ENCODE data around the gene ZNF496. TPM values are rescaled to one million over a fixed set of nuclear protein-coding genes. Genes with fewer than 3 reads are reported as not detected.
"Not testable (repeated sequence)": the region's sequence is repeated elsewhere in the genome, so short reads cannot be mapped to it uniquely, and the experiment has no call there.

The ZNF496 gene
- total RNA-seq, 2 donors from 2014 or later, result 11.4 to 14.1 TPM

- DNase-seq (no peak), ATAC-seq (peak; percentile 57)
- intact Hi-C loops (cut with DNase I, micrococcal nuclease), result no loop called here
These were observed 58.7 kb downstream of the ZNF496 start for GRCh38 chr1:247273013-247273412.

DNA sequence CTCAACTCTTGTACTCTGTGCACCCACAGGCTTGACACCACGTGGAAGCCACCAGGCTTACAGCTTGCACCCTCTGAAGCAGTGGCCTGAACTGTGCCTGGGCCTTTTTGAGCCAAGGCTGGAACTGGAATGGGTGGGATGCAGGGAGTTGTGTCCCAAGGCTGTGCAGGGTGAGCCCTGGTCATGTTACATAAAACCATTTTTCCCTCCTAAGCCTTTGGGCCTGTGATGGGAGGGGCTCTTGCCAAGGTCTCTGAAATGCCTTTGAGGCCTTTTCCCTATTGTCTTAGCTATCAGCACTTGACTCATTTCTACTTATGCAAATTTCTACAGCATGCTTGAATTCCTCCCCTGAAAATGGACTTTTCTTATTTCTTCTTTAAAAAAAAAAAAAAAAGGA is 61.7 kb downstream of the ZNF496 start:
- no peak for ATAC-seq
- no peak for DNase-seq
- intact Hi-C loops (cut with DNase I, micrococcal nuclease), result no loop called here

DNA sequence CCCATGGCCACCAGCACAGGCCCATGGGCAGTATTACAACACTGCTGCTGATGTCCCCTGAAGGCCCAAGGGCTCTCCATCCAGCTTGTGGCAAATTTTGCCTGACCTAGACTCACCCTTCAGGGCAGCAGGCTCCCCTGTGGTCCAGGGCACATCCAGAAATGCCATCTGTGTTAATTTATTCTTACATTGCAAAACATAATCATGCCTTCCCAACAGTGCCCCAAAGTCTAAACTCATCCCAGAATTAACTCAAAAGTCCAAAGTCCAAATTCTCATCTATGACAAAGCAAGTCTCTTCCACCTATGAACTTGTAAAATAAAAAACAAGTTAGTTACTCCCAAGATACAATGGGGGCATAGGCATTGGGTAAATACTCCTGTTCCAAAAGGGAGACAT is 62.5 kb downstream of the ZNF496 start:
- intact Hi-C loops (cut with DNase I, micrococcal nuclease), result no loop called here
- ATAC-seq (no peak), DNase-seq (no peak)

GRCh38 chr1:247268390-247269045 is 63.1 kb downstream of the ZNF496 start:
- DNase-seq (no peak), ATAC-seq (no peak)
- intact Hi-C loops (cut with DNase I, micrococcal nuclease), result no loop called here

DNA sequence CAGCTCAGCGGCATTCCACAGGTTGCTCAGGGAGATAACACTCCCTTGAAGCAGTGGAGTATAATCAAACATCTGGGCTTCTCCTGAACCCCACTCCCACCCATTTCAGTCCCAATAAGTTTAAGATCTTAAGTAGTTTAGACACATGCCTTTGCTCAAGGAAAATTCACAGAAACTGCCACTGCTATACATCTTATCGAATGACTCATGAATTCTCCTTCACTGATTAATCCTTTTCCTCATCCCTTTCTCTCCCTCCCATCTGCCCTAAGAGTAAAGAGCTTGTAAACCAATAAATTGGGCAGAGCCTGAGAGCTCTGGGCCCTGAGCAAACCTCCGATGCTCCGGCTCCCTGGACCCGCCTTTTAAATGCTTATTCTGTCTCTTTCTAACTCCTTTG is 65.6 kb downstream of the ZNF496 start:
- no peak for ATAC-seq
- intact Hi-C loops (cut with DNase I, micrococcal nuclease), result no loop called here

DNA sequence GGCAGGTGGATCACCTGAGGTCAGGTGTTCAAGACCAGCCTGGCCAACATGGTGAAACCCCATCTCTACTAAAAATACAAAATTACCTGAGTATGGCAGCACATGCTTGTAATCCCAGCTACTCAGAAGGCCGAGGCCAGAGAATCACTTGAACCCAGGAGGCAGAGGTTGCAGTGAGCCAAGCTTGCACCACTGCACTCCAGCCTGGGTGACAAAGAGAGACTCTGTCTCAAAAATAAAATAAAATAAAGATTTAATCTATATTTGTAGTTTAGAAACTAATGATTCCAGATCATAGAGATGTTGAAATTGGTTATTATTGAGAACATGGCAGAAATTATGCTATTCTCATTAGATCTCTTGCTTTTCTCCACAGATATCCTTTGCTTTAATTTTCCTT is 75.9 kb downstream of the ZNF496 start, which contains the start of gene VN1R5:
VN1R5 (plus strand) TSS at position 301 of the 400 bp plus-strand sequence.
- DNase-seq; ATAC-seq; intact Hi-C loops (cut with DNase I, micrococcal nuclease): not testable (repeated sequence)

More for the DNA sequence above, 65.6 kb downstream of the ZNF496 start:
- DNase-seq, result no peak

- ATAC-seq, result no peak
- DNase-seq, result no peak
- intact Hi-C loops (cut with DNase I, micrococcal nuclease), result no loop called here
These were observed 84.1 kb downstream of the ZNF496 start for GRCh38 chr1:247247568-247247967.

Other genes with a start within 250 kb of the ZNF496 start
- gene ZNF669, start 227.5 kb downstream of the ZNF496 start, total RNA-seq, result 1 to 10 TPM; 4.9 to 5.9 TPM
- 10 to 100 TPM; 36.9 to 62.3 TPM for gene ZNF124, start 159.8 kb downstream of the ZNF496 start, total RNA-seq
- gene VN1R5, start 75.8 kb downstream of the ZNF496 start, total RNA-seq, result not detected
- 1 to 10 TPM in 1 of 2 donors, under 1 TPM in 1; 0.61 to 2.7 TPM for gene NLRP3, start 84.3 kb upstream of the ZNF496 start, total RNA-seq
- not detected for gene OR2B11, start 126.2 kb upstream of the ZNF496 start, total RNA-seq
- gene OR2C3, start 204.6 kb upstream of the ZNF496 start, total RNA-seq, result not detected
- gene GCSAML, start 217.3 kb upstream of the ZNF496 start, total RNA-seq, result under 1 TPM; 0.18 to 0.67 TPM